Endothelial cell of umbilical vein (primary cell): Measurements from ENCODE around the gene APOC3.

Experiments used
- EZH2 ChIP-seq: IDR thresholded peaks from 2 replicates; pipeline ENCODE4 v1.6.1; 2012; ENCODE audit warnings: borderline replicate concordance, low read depth, mild to moderate bottlenecking, moderate library complexity, low read length, inconsistent platforms; ENCODE audit not compliant: severe bottlenecking
- FOS ChIP-seq: IDR thresholded peaks from 2 replicates; pipeline ENCODE4 v1.6.1; 2011; ENCODE audit warnings: mild to moderate bottlenecking, low read length, moderate library complexity, borderline replicate concordance; ENCODE audit not compliant: insufficient read depth
- GATA2 ChIP-seq: IDR thresholded peaks from 2 replicates; pipeline ENCODE4 v1.7.0; 2011; ENCODE audit warnings: low read depth, mild to moderate bottlenecking, moderate library complexity, mixed read lengths, low read length; ENCODE audit not compliant: insufficient read length, insufficient read depth
- JUN ChIP-seq: IDR thresholded peaks from 2 replicates; pipeline ENCODE4 v1.6.1; 2011; ENCODE audit warnings: borderline replicate concordance, low read depth; ENCODE audit not compliant: insufficient read length, insufficient read depth
- POLR2A ChIP-seq: IDR thresholded peaks from 2 replicates; pipeline ENCODE4 v1.6.1; 2012; ENCODE audit warnings: low read depth, mild to moderate bottlenecking, control low read depth, low read length
- POLR2AphosphoS5 ChIP-seq: IDR thresholded peaks from 2 replicates; pipeline ENCODE4 v1.6.1; 2012; ENCODE audit warnings: low read depth, mild to moderate bottlenecking, control low read depth, low read length, moderate library complexity; ENCODE audit not compliant: insufficient read depth
- TF ChIP-seq, protein P1 (sequence below), 2 donors: IDR thresholded peaks; 1 replicate in 1 of 2; 2 replicates in 1 of 2; pipeline ENCODE4 v1.5.1; 2011; ENCODE audit warnings: low read length in 2 of 2, mild to moderate bottlenecking in 2 of 2, moderate library complexity in 2 of 2, control low read depth in 1 of 2, inconsistent platforms in 1 of 2, low read depth in 1 of 2; ENCODE audit not compliant: insufficient read depth in 1 of 2; ENCODE audit errors: extremely low read depth in 1 of 2
- TF ChIP-seq, protein P2 (sequence below): IDR thresholded peaks from 2 replicates; pipeline ENCODE4 v1.6.1; 2011; ENCODE audit not compliant: insufficient read depth, insufficient read length

DNA sequence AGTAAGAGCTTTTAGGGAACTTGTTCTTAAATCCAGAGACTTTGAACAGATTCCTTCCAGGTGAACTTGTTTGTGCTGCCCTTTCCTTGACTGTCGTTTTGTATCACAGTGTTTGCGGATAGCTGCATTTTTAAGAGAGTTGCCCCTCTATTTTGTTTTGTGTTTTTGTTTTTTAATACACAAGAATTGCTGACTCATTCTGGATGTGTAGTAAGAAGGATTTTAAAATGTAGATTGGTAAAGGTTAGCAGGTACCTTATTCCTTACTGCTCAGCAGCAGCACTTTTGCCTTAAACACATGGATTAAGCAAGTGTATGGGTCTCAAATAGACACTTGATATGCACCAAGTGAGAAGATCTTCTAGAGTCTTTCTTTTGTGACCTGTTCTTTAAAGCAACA, 29.1 kb upstream of the APOC3 start:
- TF ChIP-seq POLR2A (no peak), FOS (no peak), EZH2 (no peak), POLR2AphosphoS5 (no peak), JUN (no peak), GATA2 (no peak)
- TF ChIP-seq, protein P1, sequence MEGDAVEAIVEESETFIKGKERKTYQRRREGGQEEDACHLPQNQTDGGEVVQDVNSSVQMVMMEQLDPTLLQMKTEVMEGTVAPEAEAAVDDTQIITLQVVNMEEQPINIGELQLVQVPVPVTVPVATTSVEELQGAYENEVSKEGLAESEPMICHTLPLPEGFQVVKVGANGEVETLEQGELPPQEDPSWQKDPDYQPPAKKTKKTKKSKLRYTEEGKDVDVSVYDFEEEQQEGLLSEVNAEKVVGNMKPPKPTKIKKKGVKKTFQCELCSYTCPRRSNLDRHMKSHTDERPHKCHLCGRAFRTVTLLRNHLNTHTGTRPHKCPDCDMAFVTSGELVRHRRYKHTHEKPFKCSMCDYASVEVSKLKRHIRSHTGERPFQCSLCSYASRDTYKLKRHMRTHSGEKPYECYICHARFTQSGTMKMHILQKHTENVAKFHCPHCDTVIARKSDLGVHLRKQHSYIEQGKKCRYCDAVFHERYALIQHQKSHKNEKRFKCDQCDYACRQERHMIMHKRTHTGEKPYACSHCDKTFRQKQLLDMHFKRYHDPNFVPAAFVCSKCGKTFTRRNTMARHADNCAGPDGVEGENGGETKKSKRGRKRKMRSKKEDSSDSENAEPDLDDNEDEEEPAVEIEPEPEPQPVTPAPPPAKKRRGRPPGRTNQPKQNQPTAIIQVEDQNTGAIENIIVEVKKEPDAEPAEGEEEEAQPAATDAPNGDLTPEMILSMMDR (IDR thresholded peaks at IDR 0.05; ENCODE audit: extremely low read depth in 1 of 2, insufficient read depth in 1 of 2, low read depth in 1 of 2, low read length in 2 of 2) = no peak
- TF ChIP-seq, protein P2, sequence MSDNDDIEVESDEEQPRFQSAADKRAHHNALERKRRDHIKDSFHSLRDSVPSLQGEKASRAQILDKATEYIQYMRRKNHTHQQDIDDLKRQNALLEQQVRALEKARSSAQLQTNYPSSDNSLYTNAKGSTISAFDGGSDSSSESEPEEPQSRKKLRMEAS = no peak
